ENCODE data around the gene GALR3. TPM values are rescaled to one million over a fixed set of nuclear protein-coding genes. Genes with fewer than 3 reads are reported as not detected.

Gene GALR3
- total and polyA plus RNA-seq, 2 experiments from 2014 or later = 0.29 TPM; not detected in 1

DNA sequence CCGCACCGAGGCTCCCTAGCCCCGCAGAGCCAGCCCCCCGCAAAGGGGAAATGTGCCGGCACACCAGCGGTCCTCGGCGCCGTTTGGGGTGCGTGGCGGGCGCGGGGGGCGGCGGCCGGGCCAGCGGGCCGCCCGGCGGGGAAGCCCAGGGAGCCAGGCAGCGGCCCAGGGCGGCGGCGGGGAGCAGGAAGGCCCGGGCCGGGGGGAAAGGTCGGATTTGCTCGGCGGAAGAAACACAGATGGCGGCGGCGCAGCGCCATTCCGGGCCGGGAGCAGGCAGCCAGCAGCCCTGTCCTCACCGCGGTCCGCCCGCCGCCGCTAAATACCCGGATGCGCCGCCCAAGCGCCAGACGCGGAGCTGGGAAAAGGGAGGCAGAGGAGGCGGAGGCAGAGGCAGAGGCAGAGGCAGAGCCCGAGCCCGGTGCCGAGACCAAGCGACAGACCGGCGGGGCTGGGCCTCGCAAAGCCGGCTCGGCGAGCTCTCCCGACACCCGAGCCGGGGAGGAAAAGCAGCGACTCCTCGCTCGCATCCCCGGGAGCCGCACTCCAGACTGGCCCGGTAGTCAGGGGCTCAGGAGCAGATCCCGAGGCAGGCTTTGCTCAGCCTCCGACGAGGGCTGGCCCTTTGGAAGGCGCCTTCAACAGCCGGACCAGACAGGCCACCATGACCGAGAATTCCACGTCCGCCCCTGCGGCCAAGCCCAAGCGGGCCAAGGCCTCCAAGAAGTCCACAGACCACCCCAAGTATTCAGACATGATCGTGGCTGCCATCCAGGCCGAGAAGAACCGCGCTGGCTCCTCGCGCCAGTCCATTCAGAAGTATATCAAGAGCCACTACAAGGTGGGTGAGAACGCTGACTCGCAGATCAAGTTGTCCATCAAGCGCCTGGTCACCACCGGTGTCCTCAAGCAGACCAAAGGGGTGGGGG is 18.0 kb upstream of the GALR3 start:
- Histone ChIP-seq H2AFZ (peak overlapping the region; percentile 59), H3K36me3 (replicated peaks; ENCODE audit: insufficient read depth, low read depth) (no peaks in the 10 kb centered on the region), H3K4me2 (peak overlapping the region; percentile 93), H3K79me2 (peaks cover 26% of the 10 kb centered on the region), H3K9me2 (replicated peaks; ENCODE audit: insufficient read depth) (no peaks in the 10 kb centered on the region), H3K4me1 (ENCODE audit: insufficient read depth) (peaks cover 29% of the 10 kb centered on the region), H3K9me3 (ENCODE audit: low read depth) (no peaks in the 10 kb centered on the region), H3K27me3 (no peaks in the 10 kb centered on the region), H3K4me3 (peak overlapping the region; percentile 69), H4K20me1 (ENCODE audit: insufficient read depth, poor library complexity, severe bottlenecking) (peaks cover 7% of the 10 kb centered on the region), H3K27ac (peak overlapping the region; percentile 88)
- 16% methylated on average over 66 of the region's 87 CpGs for WGBS (ENCODE audit: low lambda C conversion rate, missing lambda C conversion rate)
- TF ChIP-seq, protein P1, sequence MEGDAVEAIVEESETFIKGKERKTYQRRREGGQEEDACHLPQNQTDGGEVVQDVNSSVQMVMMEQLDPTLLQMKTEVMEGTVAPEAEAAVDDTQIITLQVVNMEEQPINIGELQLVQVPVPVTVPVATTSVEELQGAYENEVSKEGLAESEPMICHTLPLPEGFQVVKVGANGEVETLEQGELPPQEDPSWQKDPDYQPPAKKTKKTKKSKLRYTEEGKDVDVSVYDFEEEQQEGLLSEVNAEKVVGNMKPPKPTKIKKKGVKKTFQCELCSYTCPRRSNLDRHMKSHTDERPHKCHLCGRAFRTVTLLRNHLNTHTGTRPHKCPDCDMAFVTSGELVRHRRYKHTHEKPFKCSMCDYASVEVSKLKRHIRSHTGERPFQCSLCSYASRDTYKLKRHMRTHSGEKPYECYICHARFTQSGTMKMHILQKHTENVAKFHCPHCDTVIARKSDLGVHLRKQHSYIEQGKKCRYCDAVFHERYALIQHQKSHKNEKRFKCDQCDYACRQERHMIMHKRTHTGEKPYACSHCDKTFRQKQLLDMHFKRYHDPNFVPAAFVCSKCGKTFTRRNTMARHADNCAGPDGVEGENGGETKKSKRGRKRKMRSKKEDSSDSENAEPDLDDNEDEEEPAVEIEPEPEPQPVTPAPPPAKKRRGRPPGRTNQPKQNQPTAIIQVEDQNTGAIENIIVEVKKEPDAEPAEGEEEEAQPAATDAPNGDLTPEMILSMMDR (IDR thresholded peaks at IDR 0.05; ENCODE audit: poor library complexity) = no peak
- TF ChIP-seq EZH2phosphoT487 (IDR thresholded peaks at IDR 0.05; ENCODE audit: low read depth, severe bottlenecking, unreplicated experiment) (no peak), EZH2 (IDR thresholded peaks at IDR 0.05; ENCODE audit: borderline replicate concordance) (no peak)
- DNase-seq (ENCODE audit: low spot score) = peak; percentile 92

DNA sequence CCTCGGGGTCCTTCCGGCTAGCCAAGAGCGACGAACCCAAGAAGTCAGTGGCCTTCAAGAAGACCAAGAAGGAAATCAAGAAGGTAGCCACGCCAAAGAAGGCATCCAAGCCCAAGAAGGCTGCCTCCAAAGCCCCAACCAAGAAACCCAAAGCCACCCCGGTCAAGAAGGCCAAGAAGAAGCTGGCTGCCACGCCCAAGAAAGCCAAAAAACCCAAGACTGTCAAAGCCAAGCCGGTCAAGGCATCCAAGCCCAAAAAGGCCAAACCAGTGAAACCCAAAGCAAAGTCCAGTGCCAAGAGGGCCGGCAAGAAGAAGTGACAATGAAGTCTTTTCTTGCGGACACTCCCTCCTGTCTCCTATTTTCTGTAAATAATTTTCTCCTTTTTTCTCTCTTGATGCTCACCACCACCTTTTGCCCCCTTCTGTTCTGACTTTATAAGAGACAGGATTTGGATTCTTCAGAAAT is 17.3 kb upstream of the GALR3 start:
- Histone ChIP-seq H3K4me3 (peak overlapping the region; percentile 69), H3K79me2 (peaks cover 26% of the 10 kb centered on the region), H4K20me1 (ENCODE audit: insufficient read depth, poor library complexity, severe bottlenecking) (peaks cover 7% of the 10 kb centered on the region), H3K27ac (peak overlapping the region; percentile 88), H3K9me2 (replicated peaks; ENCODE audit: insufficient read depth) (no peaks in the 10 kb centered on the region), H3K36me3 (replicated peaks; ENCODE audit: insufficient read depth, low read depth) (no peaks in the 10 kb centered on the region), H3K4me2 (peak overlapping the region; percentile 93), H3K27me3 (no peaks in the 10 kb centered on the region), H3K4me1 (ENCODE audit: insufficient read depth) (peaks cover 29% of the 10 kb centered on the region), H2AFZ (no peak overlapping the region), H3K9me3 (ENCODE audit: low read depth) (no peaks in the 10 kb centered on the region)
- 88% methylated on average over 10 of the region's 10 CpGs for WGBS (ENCODE audit: low lambda C conversion rate, missing lambda C conversion rate)
- TF ChIP-seq EZH2phosphoT487 (IDR thresholded peaks at IDR 0.05; ENCODE audit: low read depth, severe bottlenecking, unreplicated experiment) (no peak), EZH2 (IDR thresholded peaks at IDR 0.05; ENCODE audit: borderline replicate concordance) (no peak)
- TF ChIP-seq, protein P1 (IDR thresholded peaks at IDR 0.05; ENCODE audit: poor library complexity) = no peak
- no peak for DNase-seq (ENCODE audit: low spot score)

- no peak for TF ChIP-seq EZH2phosphoT487 (IDR thresholded peaks at IDR 0.05; ENCODE audit: low read depth, severe bottlenecking, unreplicated experiment)
- TF ChIP-seq, protein P1 (IDR thresholded peaks at IDR 0.05; ENCODE audit: poor library complexity) = no peak
- TF ChIP-seq EZH2 (IDR thresholded peaks at IDR 0.05; ENCODE audit: borderline replicate concordance) = no peak
- peaks cover 7% of the 10 kb centered on the region for H4K20me1 ChIP-seq (ENCODE audit: insufficient read depth, poor library complexity, severe bottlenecking)
- H3K79me2 ChIP-seq = peaks cover 26% of the 10 kb centered on the region
- peak overlapping the region; percentile 88 for H3K27ac ChIP-seq
- no peaks in the 10 kb centered on the region for H3K9me2 ChIP-seq (replicated peaks; ENCODE audit: insufficient read depth)
- 6% methylated on average over 19 of the region's 19 CpGs for WGBS (ENCODE audit: low lambda C conversion rate, missing lambda C conversion rate)
- peaks cover 29% of the 10 kb centered on the region for H3K4me1 ChIP-seq (ENCODE audit: insufficient read depth)
- no peaks in the 10 kb centered on the region for H3K27me3 ChIP-seq
- H3K9me3 ChIP-seq (ENCODE audit: low read depth) = no peaks in the 10 kb centered on the region
- H3K36me3 ChIP-seq (replicated peaks; ENCODE audit: insufficient read depth, low read depth) = no peaks in the 10 kb centered on the region
- DNase-seq (ENCODE audit: low spot score) = peak; percentile 50
- peak overlapping the region; percentile 93 for H3K4me2 ChIP-seq
- H3K4me3 ChIP-seq = peak overlapping the region; percentile 69
- H2AFZ ChIP-seq = no peak overlapping the region
Measured at GRCh38 chr22:37806409-37807333, 16.5 kb upstream of the GALR3 start.
